H1 (cell line): ENCODE data around the gene LHX5. TPM values are rescaled to one million over a fixed set of nuclear protein-coding genes. Genes with fewer than 3 reads are reported as not detected.

Experiments used
- CTCF ChIA-PET: fragments of 300-600 bp; sonication (Branson Sonifier 250); formaldehyde crosslinking; loops from one replicate; lab custom pipeline; 2021; ENCODE audit not compliant: partially characterized antibody; lab: Charles Lee
- POLR2A ChIA-PET: fragments of 300-600 bp; sonication (Branson Sonifier 250); formaldehyde crosslinking; loops from one replicate; lab custom pipeline; 2021; ENCODE audit warnings: inconsistent platforms; ENCODE audit not compliant: partially characterized antibody; lab: Charles Lee
- DNase-seq, 2 experiments: peaks; one replicate each; pipeline versions ENCODE4 v3.0.0 to v3.0.0-alpha.2; 2010 to 2022; ENCODE audit warnings: low spot score in 2 of 2, low read depth in 1 of 2, mixed read lengths in 1 of 2
- FAIRE-seq: peaks from 2 replicates; lab custom pipeline; 2011; peaks lifted over from hg19 to GRCh38; lab: Jason Lieb, UNC
- H2AFZ ChIP-seq: 2 replicates; pipeline ENCODE4 v1.8.1; 2012; ENCODE audit warnings: low read length, inconsistent platforms
- H2AK5ac ChIP-seq: 2 replicates; pipeline ENCODE4 v1.6.1; 2013; ENCODE audit warnings: low read depth, low read length
- H2BK120ac ChIP-seq: replicated peaks from 2 replicates; pipeline ENCODE3; 2013; ENCODE audit warnings: low read depth, low read length, inconsistent platforms
- H2BK12ac ChIP-seq: 2 replicates; pipeline ENCODE4 v1.6.1; 2013; ENCODE audit warnings: low read depth, low read length
- H2BK15ac ChIP-seq: 2 replicates; pipeline ENCODE4 v1.6.1; 2013; ENCODE audit warnings: low read length
- H2BK20ac ChIP-seq: 2 replicates; pipeline ENCODE4 v1.6.1; 2013; ENCODE audit warnings: low read length
- H2BK5ac ChIP-seq: 2 replicates; pipeline ENCODE4 v1.6.1; 2013; ENCODE audit warnings: low read depth, low read length
- H3K14ac ChIP-seq: 2 replicates; pipeline ENCODE4 v1.6.1; 2013; ENCODE audit warnings: inconsistent platforms; ENCODE audit not compliant: insufficient read length
- H3K18ac ChIP-seq: 2 replicates; pipeline ENCODE4 v1.6.1; 2013; ENCODE audit warnings: low read length; ENCODE audit errors: extremely low read depth
- H3K23ac ChIP-seq: 2 replicates; pipeline ENCODE4 v1.6.1; 2013; ENCODE audit warnings: inconsistent platforms; ENCODE audit not compliant: insufficient read length
- H3K23me2 ChIP-seq: 2 replicates; pipeline ENCODE4 v1.6.1; 2013; ENCODE audit warnings: low read depth, low read length
- H3K27ac ChIP-seq: 2 replicates; pipeline ENCODE4 v1.6.1; 2011; ENCODE audit warnings: low read depth, low read length, inconsistent platforms
- H3K27me3 ChIP-seq, 4 experiments: replicated peaks in 1 of 4; 1 replicate in 1 of 4; 2 replicates in 3 of 4; pipeline versions ENCODE4 v1.6.1 to v1.8.1; 2011 to 2013; ENCODE audit warnings: low read length in 3 of 4, mild to moderate bottlenecking in 3 of 4, inconsistent platforms in 2 of 4, mixed read lengths in 2 of 4, moderate library complexity in 1 of 4; ENCODE audit not compliant: control insufficient read depth in 3 of 4, insufficient read depth in 3 of 4; ENCODE audit errors: extremely low read depth in 1 of 4
- H3K36me3 ChIP-seq, 4 experiments: 2 replicates each; pipeline versions ENCODE4 v1.6.1 to v1.8.1; 2011 to 2013; ENCODE audit warnings: mild to moderate bottlenecking in 4 of 4, low read length in 3 of 4, moderate library complexity in 2 of 4, control low read depth in 1 of 4, inconsistent platforms in 1 of 4; ENCODE audit not compliant: insufficient read depth in 4 of 4, control insufficient read depth in 2 of 4
- H3K4ac ChIP-seq: replicated peaks from 2 replicates; pipeline ENCODE3; 2013; ENCODE audit warnings: low read length, low read depth, mixed read lengths, inconsistent platforms; ENCODE audit not compliant: insufficient read length
- H3K4me1 ChIP-seq, 4 experiments: replicated peaks in 1 of 4; 1 replicate in 1 of 4; 2 replicates in 3 of 4; pipeline versions ENCODE4 v1.6.1 to v1.8.1; 2011 to 2013; ENCODE audit warnings: low read length in 3 of 4, inconsistent platforms in 2 of 4, mixed read lengths in 1 of 4; ENCODE audit not compliant: insufficient read depth in 4 of 4, control insufficient read depth in 3 of 4
- H3K4me2 ChIP-seq, 2 experiments: 2 replicates each; pipeline versions ENCODE4 v1.6.1 to v1.8.1; 2011 to 2013; ENCODE audit warnings: low read depth in 2 of 2, low read length in 2 of 2, control low read depth in 1 of 2, inconsistent platforms in 1 of 2, mild to moderate bottlenecking in 1 of 2; ENCODE audit not compliant: insufficient read depth in 1 of 2
- H3K4me3 ChIP-seq, 4 experiments: fragments of 200-600, 300-600 bp in 1 of 4; sonication (generic), shearing (Covaris generic), sonication (Bioruptor Twin) in 1 of 4; 2 replicates each; pipeline versions ENCODE4 v1.5.1 to v1.8.1; 2011 to 2016; ENCODE audit warnings: low read length in 4 of 4, low read depth in 3 of 4, control low read depth in 2 of 4, inconsistent platforms in 2 of 4, mild to moderate bottlenecking in 2 of 4, mixed read lengths in 1 of 4, moderate library complexity in 1 of 4; ENCODE audit not compliant: insufficient read depth in 2 of 4; ENCODE audit errors: extremely low read depth in 1 of 4
- H3K56ac ChIP-seq: replicated peaks from 2 replicates; pipeline ENCODE3; 2013; ENCODE audit warnings: low read depth, mild to moderate bottlenecking, mixed read lengths, low read length, inconsistent platforms; ENCODE audit not compliant: insufficient read length
- H3K79me1 ChIP-seq: 2 replicates; pipeline ENCODE4 v1.6.1; 2013; ENCODE audit warnings: low read depth, low read length, control low read depth
- H3K79me2 ChIP-seq, 2 experiments: 2 replicates each; pipeline versions ENCODE4 v1.6.1 to v1.8.1; 2012 to 2013; ENCODE audit warnings: low read length in 2 of 2, mild to moderate bottlenecking in 2 of 2, inconsistent platforms in 1 of 2; ENCODE audit not compliant: insufficient read depth in 2 of 2, control insufficient read depth in 1 of 2
- H3K9ac ChIP-seq, 4 experiments: replicated peaks in 1 of 4; 1 replicate in 1 of 4; 2 replicates in 3 of 4; pipeline versions ENCODE4 v1.6.1 to v1.8.1; 2011 to 2013; ENCODE audit warnings: low read depth in 3 of 4, low read length in 3 of 4, control low read depth in 2 of 4, mild to moderate bottlenecking in 2 of 4, moderate library complexity in 2 of 4, inconsistent platforms in 1 of 4; ENCODE audit errors: extremely low read depth in 1 of 4
- H3K9me3 ChIP-seq, 2 experiments: 2 replicates each; pipeline versions ENCODE4 v1.6.1 to v1.8.1; 2012 to 2013; ENCODE audit warnings: mild to moderate bottlenecking in 2 of 2, moderate library complexity in 2 of 2, control low read depth in 1 of 2, inconsistent platforms in 1 of 2, low read depth in 1 of 2, low read length in 1 of 2, mixed read lengths in 1 of 2; ENCODE audit not compliant: insufficient read depth in 2 of 2
- H4K20me1 ChIP-seq, 2 experiments: replicated peaks in 1 of 2; 2 replicates each; pipeline versions ENCODE3 to v1.8.1; 2011 to 2013; ENCODE audit warnings: inconsistent platforms in 2 of 2, low read length in 2 of 2, mild to moderate bottlenecking in 1 of 2; ENCODE audit not compliant: insufficient read depth in 2 of 2, control insufficient read depth in 1 of 2
- H4K5ac ChIP-seq: 2 replicates; pipeline ENCODE4 v1.6.1; 2013; ENCODE audit warnings: low read length, low read depth, mixed read lengths, inconsistent platforms; ENCODE audit not compliant: insufficient read length
- H4K8ac ChIP-seq: 2 replicates; pipeline ENCODE4 v1.8.0; 2013; ENCODE audit warnings: mild to moderate bottlenecking, moderate library complexity, low read length, inconsistent platforms; ENCODE audit not compliant: insufficient read depth; ENCODE audit errors: extremely low read depth
- H4K91ac ChIP-seq: replicated peaks from 2 replicates; pipeline ENCODE3; 2013; ENCODE audit warnings: low read length, mixed read lengths, inconsistent platforms; ENCODE audit not compliant: insufficient read length
- KDM4A ChIP-seq: IDR thresholded peaks from one replicate; pipeline ENCODE4 v1.7.1; 2012; ENCODE audit warnings: low read depth, mild to moderate bottlenecking, moderate library complexity, low read length, inconsistent platforms; ENCODE audit not compliant: severe bottlenecking
- SRF ChIP-seq: IDR thresholded peaks from 2 replicates; pipeline ENCODE4 v1.6.1; 2011; ENCODE audit warnings: mild to moderate bottlenecking, low read depth, low read length, moderate library complexity
- WGBS, 2 experiments: shearing (Covaris generic) in 1 of 2; methylation state at CpG; one replicate each; pipeline versions ENCODE4 v1.1.6 to v1.1.7; 2013 to 2015; ENCODE audit warnings: low lambda C conversion rate in 2 of 2, mixed read lengths in 2 of 2, inconsistent platforms in 1 of 2, low coverage in 1 of 2, missing lambda C conversion rate in 1 of 2; ENCODE audit not compliant: insufficient replicate concordance in 2 of 2, insufficient coverage in 1 of 2, insufficient read length in 1 of 2; ENCODE audit errors: extremely low coverage in 1 of 2, missing lambda C conversion rate in 1 of 2; 5-methylcytosine and 5-hydroxymethylcytosine counted together
- polyA plus RNA-seq, 7 experiments: library from polyadenylated mRNA; depleted of rRNA in 3 of 7; stranded (reverse) in 5 of 7; unstranded in 2 of 7; fragments of >200 nt in 5 of 7; fragments of 200-250 nt in 2 of 7; gene quantifications; 1 replicate in 5 of 7; 2 replicates in 1 of 7; 4 replicates in 1 of 7; pipeline versions ENCODE4 v1.2.1 to v1.2.3, GENCODE V29; 2011 to 2013; ENCODE audit warnings: missing spikeins in 2 of 7, mixed read lengths in 2 of 7
- total RNA-seq: library from RNA; stranded (reverse); fragmentation: NEBNext Ultra II Directional; extraction: Animal tissue kit (Norgen Biotek cat#: 25700); gene quantifications from 2 replicates; pipeline ENCODE4 v1.2.1, GENCODE V29; 2021

LHX5 gene
- total and polyA plus RNA-seq, 2 of the 8 experiments (the other 6 are each of a cell fraction or from before 2014, with no cell fraction given): 0.47 to 1.1 TPM

- CTCF ChIA-PET: interaction anchor here (0.8 to 8.4 kb wide), 7 partner anchors 10 to 464 kb away, joined by 3 to 82 read pairs (median 3); no protein-coding TSS in a partner anchor
- H3K4ac ChIP-seq: no peak overlapping the region
- H2BK5ac ChIP-seq: no peak overlapping the region
- H3K23me2 ChIP-seq: no peaks in the 10 kb centered on the region
- H3K18ac ChIP-seq: no peak overlapping the region
- no peaks in the 10 kb centered on the region for H3K79me1 ChIP-seq
- no peak overlapping the region for H3K14ac ChIP-seq
- H3K4me3 ChIP-seq: no peak overlapping the region
- 0 out of 7 replicates have a peak, but pooled peaks cover 0 to 2% (median 0%) of the 10 kb centered on the region in 4 experiments for H3K27me3 ChIP-seq
- H2BK15ac ChIP-seq: no peak overlapping the region
- no peak overlapping the region for H2BK20ac ChIP-seq
- POLR2A ChIA-PET: no interaction called here
- no peak overlapping the region for H4K8ac ChIP-seq
- H2AK5ac ChIP-seq: no peak overlapping the region
- no peaks in the 10 kb centered on the region for H3K4me1 ChIP-seq
- no peaks in the 10 kb centered on the region for H3K79me2 ChIP-seq
- no peak overlapping the region for H4K91ac ChIP-seq
- H3K56ac ChIP-seq: no peak overlapping the region
- H3K23ac ChIP-seq: no peak overlapping the region
- DNase-seq: no peak
- no peak overlapping the region for H2BK120ac ChIP-seq
- WGBS, 2 experiments: 90% methylated on average over 6 of the region's 6 CpGs; no CpG with 5 or more reads in 1 of the 2 experiments
- no peaks in the 10 kb centered on the region for H3K9me3 ChIP-seq
- peak; percentile 82 for TF ChIP-seq SRF
- no peak for TF ChIP-seq KDM4A
- TF ChIP-seq, all 59 proteins: peak for 1
- H4K20me1 ChIP-seq: no peaks in the 10 kb centered on the region
- no peak overlapping the region for H3K9ac ChIP-seq
- H3K4me2 ChIP-seq: no peak overlapping the region
- no peak overlapping the region for H2AFZ ChIP-seq
- FAIRE-seq: no peak
- no peaks in the 10 kb centered on the region for H3K36me3 ChIP-seq
- H4K5ac ChIP-seq: no peak overlapping the region
- H2BK12ac ChIP-seq: no peak overlapping the region
- H3K27ac ChIP-seq: no peak overlapping the region
Observed at GRCh38 chr12:113445544-113446171, 26.0 kb downstream of the LHX5 start.
